ENCODE measurements around the gene SLC22A7.

- TF ChIP-seq, protein P1, sequence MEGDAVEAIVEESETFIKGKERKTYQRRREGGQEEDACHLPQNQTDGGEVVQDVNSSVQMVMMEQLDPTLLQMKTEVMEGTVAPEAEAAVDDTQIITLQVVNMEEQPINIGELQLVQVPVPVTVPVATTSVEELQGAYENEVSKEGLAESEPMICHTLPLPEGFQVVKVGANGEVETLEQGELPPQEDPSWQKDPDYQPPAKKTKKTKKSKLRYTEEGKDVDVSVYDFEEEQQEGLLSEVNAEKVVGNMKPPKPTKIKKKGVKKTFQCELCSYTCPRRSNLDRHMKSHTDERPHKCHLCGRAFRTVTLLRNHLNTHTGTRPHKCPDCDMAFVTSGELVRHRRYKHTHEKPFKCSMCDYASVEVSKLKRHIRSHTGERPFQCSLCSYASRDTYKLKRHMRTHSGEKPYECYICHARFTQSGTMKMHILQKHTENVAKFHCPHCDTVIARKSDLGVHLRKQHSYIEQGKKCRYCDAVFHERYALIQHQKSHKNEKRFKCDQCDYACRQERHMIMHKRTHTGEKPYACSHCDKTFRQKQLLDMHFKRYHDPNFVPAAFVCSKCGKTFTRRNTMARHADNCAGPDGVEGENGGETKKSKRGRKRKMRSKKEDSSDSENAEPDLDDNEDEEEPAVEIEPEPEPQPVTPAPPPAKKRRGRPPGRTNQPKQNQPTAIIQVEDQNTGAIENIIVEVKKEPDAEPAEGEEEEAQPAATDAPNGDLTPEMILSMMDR (IDR thresholded peaks at IDR 0.05): no peak
- no peak for TF ChIP-seq POLR2A (IDR thresholded peaks at IDR 0.05)
Measured at GRCh38 chr6:43248791-43249190, 49.3 kb upstream of the SLC22A7 start.
